ENCODE measurements around the gene ASPDH.
A peak's percentile ranks its signal among the peaks of the same experiment; 100 is the strongest.

Gene ASPDH

DNA sequence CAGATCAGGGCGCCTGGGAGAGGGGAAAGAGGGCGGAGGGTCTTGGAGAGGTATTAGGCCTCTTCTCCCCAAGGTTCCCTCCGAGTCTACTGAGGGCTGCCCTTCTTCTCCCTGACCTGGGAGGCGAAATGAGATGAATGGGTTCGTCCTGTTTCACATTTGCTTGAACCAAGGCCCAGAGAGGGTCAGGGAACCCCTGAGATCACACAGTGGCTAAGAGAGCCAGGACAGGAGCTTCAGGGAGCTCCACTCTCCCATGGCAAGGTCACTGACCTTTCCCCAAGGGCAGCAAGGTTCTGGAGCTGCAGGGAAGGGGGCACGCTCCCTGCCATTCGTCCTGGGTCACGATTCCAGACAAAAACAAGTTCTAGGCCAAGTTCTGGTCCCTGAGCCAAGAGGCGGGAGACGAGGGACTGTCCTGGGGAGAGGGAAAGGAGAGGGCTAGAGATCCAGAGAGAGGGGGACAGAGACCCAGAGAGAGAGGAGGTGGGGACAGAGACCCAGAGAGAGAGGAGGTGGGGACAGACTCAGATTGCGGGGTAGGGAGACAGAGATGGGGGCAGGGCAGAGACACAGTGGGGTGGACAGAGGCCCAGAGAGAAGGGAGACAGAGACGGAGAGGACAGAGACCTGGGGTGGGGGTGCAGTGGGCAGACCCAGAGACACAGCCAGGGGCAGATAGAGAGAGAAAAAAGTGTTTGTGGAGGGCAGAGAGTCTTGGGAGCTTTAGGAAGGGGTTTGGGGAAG is 541 bp downstream of the ASPDH start:
- DNase-seq, result no peak

DNA sequence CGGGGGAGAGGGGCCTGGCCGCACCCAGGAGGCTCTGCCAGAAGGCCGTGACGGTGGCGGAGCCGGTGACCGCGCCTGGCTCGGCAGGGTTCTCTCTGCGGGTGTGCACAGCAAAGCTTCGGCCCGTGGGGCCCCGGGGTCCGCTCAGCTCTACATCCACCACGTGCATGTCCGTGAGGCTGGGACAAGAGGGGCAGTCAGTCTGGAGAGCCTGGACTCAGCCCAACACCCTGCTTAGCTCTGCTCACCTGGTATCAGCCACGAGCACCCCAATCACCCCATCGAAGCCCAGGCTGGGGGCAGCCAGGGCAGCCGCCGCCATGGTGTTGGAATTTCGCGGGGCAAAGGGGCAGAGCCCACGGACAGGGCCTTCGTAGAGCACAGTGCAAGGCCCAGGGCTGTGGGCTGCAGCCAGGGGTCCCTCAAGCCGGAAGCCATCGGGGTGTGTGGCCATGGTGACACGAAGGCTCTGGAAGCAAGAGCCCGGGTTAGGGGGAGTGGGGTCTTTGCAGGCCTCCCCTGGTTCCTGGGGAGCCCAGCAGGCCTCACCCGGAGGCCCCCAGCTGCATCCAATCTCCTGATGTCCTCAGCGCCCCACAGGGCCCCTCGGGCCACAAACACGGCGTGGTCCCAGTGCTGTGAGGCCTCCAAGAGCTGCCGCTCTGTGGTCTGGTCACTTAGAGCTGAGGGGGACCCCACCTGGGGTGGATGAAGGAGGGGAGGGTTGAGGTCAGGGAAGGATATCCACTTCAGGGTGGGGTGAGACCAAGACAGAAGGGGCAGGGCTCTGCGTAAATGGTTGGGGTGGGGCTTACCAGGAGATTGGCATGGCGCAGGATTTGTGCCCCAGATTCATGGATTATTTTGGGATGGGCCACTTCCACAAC is 1.4 kb downstream of the ASPDH start:
- no peak for DNase-seq

DNA sequence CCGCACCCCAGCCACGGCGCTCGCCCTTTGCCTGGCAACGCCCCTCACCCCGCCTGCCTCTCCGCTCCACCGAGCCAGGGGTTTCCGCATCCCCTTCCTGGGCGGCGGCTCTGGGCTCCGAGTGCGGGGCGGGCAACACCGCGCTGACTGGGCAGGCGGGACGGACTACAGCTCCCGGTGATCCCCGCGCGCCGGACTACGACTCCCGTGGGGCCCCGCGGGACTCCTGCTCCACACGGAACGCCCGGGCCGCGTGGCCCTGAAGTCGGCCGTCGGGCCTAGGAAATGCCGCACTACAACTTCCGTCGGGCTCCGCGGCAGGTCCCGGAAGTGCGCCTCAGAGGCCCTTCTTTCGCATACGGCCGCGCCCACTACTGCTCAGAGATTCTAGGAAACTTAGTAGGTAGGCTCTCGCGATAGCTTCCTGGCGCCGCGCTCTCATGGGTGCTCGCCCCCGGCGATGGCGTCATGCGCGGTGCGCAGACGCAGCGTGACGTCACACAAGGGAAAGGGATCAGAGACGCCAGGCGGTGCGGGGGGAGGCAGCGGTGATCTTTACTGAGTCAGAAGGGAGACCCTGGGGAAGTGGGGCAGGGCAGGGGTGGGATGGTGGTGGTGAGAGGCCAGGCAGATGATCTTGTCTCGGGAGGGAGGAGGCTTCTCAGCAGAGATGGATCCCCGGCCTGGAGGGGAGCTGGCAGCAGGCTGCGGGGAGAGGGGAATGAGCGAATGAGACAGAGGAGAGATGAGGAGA is 2.5 kb downstream of the ASPDH start, which contains the start of gene JOSD2:
JOSD2 (minus strand) TSS at position 123 of the 754 bp plus-strand sequence. CDS start 760 bp downstream, outside the sequence.
- DNase-seq, result peak; percentile 99

DNA sequence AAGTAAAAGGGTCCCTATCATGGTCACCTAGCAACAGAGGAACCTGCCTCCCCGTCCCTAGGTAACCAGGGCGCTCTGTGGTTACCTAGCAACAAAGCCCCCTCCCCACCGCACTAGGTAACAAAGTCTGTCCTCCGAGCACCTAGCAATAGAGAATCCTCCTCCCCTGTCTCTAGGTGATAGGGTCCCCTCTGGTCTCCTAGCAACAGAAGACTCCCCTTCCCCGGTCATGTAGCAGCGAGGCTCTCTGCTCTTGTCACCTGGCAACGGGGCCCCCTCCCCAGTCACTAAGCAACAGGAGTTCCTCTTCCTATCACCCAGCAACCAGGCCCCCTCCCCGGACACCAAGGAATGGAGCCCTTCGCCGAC is 3.0 kb downstream of the ASPDH start:
- peak; percentile 77 for DNase-seq

DNA sequence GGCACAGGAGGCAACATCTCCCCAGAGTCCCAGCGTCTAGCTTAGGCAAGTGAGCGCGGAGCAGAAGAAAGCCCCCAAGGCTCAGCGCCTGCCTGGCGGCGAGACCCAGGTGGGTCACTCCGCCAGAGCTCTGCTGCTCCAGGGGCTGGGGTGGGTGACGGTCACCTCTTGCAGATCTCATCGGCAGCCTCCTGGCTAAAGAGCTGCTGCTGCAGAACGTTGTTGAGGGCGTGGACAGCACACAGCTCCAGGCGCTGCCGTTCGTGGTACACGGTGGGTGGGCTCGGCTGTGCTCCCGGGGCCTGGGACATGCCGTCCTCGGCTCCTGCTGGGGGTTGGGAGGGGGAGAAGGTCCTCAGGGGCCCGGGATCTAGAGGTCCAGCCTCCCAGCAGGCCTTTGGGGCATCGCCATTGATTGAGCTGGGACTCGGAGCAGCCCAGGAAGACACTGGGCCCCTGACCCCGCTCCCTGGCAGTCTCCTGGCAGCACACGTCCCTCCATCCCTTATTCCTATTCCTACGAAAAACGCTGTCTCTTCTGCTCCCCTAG is 3.5 kb downstream of the ASPDH start:
- no peak for DNase-seq

DNA sequence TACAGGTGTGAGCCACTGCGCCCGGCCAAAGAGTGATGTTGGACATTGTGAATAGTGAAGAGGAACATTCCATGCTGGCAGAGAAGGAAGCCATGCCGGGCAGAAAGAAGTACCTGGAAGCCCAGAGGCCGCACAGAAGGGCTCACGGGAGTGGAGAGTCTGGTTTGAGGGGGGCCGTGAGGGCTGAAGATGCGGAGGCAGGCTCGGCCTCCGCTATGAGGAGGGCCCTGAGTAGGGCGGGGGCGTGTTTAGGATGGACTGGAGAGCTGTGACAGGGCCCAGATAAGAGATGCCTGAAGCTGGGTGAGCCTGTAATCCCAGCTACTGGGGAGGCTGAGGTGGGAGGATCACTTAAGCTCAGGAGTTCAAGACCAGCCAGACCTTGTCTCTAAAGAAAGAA is 4.3 kb downstream of the ASPDH start:
- DNase-seq, result no peak

DNA sequence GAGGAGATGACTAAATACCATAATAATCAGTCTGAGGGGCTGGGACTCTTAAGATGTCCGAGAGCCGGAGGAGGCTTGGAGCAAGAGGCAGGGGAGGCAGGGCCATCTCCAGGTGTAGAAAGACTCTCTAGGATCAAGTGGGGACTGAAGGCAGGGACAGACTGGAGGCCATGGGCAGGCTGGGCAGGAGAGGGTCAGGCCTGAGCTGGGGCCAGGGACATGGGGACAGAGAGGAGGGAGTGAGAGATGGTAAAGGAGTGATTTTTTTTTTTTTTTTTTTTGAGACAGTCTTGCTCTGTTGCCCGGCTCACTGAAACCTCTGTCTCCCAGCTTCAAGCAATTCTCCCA is 4.9 kb downstream of the ASPDH start:
- no peak for DNase-seq

DNA sequence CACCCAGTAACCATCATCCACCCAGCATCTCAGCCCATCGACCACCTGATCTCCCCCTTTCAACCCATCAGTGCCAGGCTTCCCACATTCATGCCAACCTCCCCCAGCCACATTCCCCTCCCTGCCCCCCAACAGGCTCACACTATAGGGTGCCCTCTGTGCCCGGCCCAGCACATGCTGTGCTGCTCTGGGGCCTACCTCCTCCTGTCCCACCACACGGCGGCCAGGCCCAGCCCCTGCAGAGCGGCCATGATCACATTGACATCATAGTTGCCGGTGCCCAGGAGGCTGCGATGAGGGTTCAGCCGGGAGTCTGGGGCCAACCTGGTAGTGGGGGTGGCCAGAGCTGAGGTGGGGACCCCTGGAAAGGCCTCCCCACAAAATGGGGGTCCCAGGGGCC is 6.3 kb downstream of the ASPDH start:
- DNase-seq, result no peak

DNA sequence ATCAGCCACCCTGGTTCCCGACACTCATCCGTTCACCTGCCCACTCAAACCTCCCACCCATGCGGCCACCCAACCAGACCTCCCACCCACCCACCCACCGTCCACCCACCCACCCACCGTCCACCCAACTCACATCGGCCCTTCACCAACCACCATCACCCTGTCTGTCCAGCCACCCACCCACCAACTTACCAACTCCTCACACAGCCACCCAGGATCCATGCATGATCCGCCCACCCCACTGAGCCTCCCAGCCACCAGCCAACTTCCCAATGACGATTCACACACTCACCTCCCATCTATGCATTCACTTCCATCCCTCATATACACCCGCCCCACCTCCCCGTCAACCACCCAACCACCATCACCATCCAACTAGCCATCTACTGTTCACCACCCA is 7.0 kb downstream of the ASPDH start:
- DNase-seq, result no peak

DNA sequence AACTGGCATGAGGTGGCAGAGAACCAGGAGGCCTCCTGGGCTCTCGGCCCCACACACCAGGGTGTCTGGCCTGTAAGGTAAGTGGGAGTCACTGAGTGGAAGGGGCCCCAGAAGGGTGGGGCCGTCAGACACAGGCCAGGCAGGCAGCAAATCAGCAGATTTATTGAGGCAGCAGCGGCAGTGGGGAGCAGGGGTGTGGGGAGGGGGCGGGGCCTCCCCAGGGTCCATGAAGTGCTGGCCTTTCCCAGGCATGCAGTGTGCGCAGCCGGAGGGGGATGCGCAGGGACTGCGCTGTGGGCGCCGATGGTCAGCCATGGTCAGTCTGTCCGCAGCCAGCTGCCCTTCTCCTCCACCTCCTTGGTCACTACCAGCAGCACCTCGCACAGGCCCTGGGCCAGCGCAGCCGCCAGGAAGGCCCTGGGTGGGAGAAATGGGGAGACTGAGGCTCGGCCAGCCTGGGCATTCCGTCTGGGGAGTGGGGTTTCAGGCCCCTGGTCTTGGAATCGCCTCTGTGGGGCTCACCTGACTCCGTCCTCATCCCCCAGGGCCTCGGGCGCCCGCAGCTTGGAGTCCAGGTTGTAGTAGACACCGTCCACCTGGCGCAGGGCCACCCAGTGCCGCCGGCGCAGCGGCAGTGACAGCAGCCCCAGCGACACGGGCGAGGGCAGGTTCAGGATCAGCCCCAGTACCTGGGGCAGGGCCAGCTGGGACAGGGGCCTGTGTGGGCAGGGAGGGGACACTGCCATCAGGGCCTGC is 7.7 kb downstream of the ASPDH start:
- no peak for DNase-seq

DNA sequence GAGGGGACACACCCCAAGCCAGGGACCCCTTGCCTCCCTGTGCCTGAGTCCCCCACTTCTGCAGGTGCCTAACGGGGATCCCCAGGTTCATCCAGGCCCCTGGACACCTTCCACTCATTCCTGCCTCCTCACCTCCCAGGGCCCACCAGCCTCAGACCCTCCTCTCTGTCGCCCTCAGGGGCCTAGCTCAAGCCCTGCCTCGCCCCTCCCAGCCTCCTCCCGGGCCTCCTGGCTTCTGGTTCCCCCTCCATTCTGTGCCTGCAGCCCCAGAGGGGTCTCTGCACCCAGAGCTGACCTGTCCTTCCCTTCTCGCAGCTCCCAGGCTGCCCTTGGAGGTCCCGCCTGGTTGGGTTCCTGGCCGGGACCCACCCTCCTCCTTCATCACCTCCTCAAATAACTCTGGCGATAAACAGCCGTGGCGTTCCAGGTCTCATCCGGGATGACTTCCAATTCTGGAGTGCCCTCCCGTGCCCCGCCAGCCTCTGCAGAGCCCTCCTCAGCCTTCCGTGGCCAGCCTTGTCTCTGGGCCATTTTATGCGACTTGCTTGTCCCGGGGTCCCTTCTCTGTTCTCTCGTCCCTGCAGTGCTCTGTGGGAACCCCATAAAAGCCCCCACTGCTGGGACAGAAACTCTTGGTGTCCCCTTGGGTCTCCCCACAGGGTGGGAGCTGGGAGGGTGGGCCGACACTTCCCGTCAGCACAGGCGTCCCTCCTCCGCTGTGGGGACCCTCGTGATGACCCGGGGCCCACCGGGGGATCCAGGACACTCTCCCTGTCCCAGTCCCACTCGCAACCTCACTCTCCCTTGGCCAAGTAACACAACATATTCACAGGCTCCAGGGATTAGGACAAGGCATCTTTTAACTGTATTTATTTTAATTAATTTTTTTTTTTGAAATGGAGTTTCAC is 11.9 kb downstream of the ASPDH start:
- DNase-seq, result no peak

DNA sequence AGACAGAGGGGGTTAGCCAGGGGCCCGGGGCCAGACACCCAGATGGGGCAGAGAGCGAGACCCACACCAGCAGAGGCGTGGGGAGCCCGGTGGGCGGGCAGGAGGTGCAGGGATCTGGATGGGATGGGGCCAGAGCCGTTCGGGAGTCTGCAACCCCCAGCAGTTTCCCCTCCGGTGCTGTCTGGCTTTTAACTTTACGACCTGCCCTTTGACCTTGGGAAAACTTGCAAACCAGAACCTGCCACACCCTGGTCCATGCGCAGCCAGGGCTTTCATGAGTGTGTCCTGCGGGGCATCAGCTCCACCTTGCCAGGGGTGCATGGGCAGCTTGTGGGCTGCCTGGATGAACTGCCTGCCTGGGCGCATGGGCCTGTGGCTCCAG is 12.5 kb downstream of the ASPDH start:
- DNase-seq, result no peak

DNA sequence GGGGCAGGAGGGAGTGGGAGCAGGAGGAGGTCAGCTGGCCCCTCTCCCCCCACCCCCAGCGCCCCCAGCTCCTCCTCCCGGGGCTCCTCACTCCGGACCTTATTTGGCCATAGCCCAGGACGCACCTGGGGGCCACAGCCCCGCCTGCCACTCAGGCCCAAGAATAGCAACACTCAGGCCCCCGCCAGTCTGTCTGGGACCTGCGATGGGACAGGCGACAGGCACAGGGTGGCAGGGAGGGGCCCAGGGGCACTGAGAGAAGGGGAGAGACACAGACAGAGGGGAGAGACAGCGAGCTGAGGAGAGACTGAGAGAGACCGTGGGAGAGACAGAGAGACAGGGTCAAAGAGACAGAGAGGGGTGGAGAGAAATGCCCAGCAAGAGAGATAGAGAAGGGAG is 13.0 kb downstream of the ASPDH start:
- no peak for DNase-seq

DNA sequence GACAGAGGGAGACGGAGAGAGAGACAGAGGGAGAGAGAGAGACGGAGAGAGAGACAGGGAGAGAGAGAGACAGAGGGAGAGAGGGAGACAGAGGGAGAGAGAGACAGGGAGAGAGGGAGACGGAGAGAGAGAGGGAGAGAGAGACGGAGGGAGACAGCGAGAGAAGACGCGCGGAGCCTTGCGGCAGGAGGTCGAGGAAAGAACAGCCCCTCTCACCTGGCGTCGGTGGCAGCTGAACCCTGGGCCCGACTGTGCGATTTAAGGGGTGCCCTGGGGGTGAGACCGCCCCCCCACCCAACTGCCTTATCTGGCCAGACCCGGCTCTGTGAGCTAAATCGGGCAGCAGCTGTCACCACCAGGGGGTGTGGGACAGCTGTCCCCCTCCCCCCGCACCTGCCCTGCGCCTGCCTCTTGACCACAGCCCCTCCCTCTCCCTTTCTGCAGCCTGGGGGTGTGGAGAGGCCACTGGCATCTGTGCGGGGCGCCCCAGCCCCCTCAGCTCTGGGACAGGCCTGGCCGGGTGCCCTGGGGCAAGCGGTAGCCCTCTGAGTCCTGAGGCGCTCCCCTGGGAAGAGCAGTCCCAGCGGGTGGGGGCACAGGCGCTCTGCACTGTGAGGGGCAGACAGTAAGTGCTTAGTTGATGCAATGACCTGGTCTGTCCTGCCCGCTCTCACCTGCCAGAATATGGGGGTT is 13.5 kb downstream of the ASPDH start:
- DNase-seq, result no peak

DNA sequence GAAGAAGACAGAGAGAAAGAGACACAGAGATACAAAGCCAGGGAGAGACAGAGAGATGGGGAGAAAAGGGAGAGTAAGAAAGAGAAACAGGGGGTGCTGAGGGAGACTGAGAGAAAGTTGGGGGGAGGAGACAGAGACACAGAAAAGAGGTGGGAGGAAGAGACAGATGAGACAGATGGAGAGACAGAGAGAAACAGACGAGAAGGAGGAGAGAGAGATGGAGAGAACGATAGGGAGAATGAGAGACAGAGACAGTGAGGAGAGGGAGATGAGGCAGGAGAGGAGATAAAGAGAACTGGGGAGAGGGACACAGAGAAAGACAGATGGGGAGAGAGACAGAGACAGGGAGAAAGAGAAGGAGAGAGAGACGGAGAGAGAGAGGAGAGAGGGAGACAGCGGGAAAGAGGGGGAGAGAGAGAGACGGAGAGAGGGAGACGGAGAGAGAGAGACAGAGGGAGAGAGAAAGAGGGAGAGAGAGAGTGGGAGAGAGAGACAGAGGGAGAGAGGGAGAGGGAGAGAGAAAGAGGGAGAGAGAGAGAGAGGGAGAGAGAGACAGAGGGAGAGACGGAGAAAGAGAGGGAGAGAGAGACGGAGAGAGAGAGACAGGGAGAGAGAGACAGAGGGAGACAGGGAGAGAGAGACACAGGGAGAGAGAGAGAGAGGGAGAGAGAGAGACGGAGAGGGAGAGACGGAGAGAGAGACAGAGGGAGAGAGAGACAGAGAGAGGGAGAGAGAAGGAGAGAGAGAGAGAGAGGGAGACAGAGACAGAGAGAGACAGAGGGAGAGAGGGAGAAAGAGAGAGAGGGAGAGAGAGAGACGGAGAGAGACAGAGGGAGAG is 15.3 kb downstream of the ASPDH start:
- DNase-seq, result no peak

DNA sequence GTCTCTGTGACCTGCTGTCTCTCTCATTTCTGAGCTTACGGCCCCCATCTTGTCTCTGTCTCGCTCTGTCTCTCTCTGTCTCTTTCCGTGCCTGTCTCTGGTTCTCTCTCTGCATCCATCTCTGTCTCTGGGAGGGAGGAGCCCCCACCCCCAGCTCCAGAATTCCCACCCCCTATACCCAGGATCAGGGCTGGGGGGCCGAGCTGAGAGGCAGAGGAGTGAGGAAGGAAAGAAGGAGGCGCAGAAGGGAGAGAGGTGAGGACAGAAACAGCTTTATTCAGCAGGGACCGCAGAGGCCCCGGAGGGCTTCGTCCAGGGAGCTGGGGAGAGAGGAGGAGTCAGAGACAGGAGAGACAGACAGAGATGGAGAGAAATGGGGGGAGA is 16.7 kb downstream of the ASPDH start:
- no peak for DNase-seq

DNA sequence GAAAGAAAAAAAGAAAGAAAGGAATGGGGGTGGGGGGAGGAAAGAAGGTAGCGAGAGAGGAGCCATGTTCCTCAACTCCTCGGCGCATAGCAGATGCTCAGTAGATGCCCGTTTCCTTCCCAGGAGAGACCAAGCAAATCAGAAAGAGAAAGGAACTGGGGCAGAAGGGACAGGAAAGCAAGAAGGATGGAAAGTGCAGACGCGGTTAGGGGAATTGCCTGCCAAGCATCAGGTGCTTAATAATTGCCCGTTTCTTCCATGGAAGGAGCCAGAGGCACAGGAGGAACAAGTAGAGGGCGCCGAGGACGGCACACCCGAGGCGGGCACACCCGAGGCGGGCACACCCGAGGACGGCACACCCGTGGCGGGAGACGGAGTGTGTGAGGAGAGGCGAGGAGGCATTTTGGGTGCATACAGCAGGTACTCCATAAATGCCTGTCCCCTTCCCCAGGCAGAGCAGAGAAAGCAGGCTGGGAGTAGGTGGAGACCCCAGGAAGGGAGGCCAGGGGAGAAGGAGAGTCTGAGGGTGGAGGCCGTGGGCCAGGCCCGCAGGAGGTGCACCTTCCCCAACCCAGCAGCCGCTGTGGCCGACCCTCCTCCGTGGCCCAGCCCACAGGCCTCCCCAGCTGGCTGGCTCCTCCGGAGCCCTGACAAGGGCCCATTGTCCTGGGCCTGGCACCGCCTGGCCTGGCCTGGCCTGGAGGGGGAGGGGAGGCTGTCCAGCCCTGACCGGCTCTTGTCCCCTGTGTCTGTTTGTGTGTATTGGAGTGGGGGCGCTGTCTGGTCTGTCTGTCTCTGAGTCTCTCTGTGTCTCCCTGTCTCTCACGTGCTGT is 17.3 kb downstream of the ASPDH start:
- no peak for DNase-seq

DNA sequence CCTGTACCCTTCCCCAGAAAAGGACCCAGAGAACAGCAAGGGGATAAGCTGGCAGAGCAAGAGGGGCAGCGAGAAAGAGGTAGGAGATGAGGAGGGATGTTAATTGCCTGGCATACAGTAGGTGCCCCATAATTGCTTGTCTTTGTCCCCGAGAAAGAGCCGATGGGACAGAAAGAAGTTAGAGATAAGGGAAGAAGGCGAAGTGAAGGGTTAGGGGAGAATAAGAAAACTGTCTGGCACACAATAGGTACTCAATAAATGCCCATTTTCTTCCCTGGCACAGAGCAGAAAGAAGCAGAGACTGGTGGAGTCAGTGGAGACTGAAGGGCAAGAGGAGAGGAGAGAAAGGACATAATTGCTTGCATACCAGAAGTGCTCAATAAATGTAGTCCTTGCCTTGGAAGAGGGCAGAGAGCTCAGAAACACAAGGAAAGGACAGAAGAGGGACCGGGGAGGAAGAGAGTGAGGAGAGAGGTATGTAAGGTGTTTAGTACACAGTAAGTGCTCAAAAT is 18.6 kb downstream of the ASPDH start:
- DNase-seq, result no peak

All from NCI-H1436 treated with DMSO at 0.1 percent for 48 hours (cell line).